HG03565 (cell line): ENCODE data around the gene ENPP5.

Experiments
- ATAC-seq: cut with Tn5 transposase; IDR thresholded peaks from one replicate; pipeline ENCODE4 v1.9.1; 2021; ENCODE audit warnings: mild to moderate bottlenecking, moderate library complexity; ENCODE audit not compliant: unreplicated experiment

ENPP5 gene

DNA sequence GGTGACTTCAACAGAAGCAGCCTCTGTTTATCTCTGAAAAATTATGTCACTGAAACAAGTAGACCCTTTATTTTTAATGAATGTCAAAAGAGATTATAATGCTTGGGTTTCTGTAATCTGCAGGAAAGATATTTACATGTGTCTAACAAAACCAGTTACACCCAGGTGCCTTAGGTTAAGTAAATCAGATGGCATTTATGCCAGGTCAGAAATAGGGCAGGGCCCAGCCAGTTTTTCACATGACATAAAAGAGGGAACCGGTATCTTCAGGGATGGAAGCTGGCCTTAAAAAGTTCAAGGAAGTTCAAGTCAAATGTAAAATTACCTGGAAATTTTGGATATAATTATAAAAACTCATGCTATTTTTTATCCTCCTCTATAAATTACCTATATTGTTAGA lies 55.1 kb downstream of the ENPP5 start:
- ATAC-seq = no peak

DNA sequence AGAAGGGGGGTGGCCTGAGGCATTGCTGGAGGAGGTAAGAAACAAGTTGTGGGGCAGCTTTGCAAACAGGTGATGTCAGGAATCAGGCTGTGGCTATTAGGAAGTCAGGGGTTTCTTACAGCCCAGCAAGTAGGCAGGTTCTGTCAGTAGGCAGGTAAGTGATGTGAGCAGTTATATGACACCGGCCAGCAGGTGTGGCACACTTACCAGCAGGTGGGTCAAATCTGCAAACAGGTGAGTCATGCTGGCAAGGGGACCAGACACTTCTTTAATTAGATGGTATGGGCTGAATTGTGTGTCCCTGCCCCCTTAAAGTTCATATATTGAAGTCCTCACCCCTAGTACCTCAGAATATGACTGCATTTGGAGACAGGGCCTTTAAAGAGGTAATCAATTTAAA lies 57.4 kb downstream of the ENPP5 start:
- no peak for ATAC-seq
